Astrocyte (in vitro differentiated cells and primary cell): Measurements from ENCODE around the gene SEMA6C. TPM values are rescaled to one million over a fixed set of nuclear protein-coding genes. Genes with fewer than 3 reads are reported as not detected.
A peak's percentile ranks its signal among the peaks of the same experiment; 100 is the strongest.

Source experiments
- DNase-seq: peaks from one replicate; pipeline ENCODE4 v3.0.0-alpha.2; 2010; ENCODE audit warnings: low read depth
- FAIRE-seq: peaks from 2 replicates; lab custom pipeline; 2011; peaks lifted over from hg19 to GRCh38; lab: Jason Lieb, UNC
- H2AFZ ChIP-seq: 2 replicates; pipeline ENCODE4 v1.6.0; 2012; ENCODE audit warnings: low read depth, low read length, inconsistent platforms
- H3K27ac ChIP-seq: 2 replicates; pipeline ENCODE4 v1.5.1; 2011; ENCODE audit warnings: low read depth, low read length, inconsistent platforms
- H3K27me3 ChIP-seq: 2 replicates; pipeline ENCODE4 v1.6.0; 2011; ENCODE audit warnings: low read length, inconsistent platforms; ENCODE audit not compliant: insufficient read depth
- H3K36me3 ChIP-seq: 2 replicates; pipeline ENCODE4 v1.5.1; 2011; ENCODE audit warnings: low read length, inconsistent platforms; ENCODE audit not compliant: insufficient read depth
- H3K4me1 ChIP-seq: 2 replicates; pipeline ENCODE4 v1.5.1; 2011; ENCODE audit warnings: low read length, inconsistent platforms; ENCODE audit not compliant: insufficient read depth
- H3K4me2 ChIP-seq: 2 replicates; pipeline ENCODE4 v1.6.0; 2012; ENCODE audit warnings: low read length, inconsistent platforms
- H3K4me3 ChIP-seq: 2 replicates; pipeline ENCODE4 v1.5.1; 2011; ENCODE audit warnings: low read depth, mild to moderate bottlenecking, low read length, inconsistent platforms; ENCODE audit not compliant: insufficient read depth
- H3K79me2 ChIP-seq: 2 replicates; pipeline ENCODE4 v1.6.0; 2012; ENCODE audit warnings: mild to moderate bottlenecking, low read length, inconsistent platforms; ENCODE audit not compliant: insufficient read depth
- H3K9ac ChIP-seq: 2 replicates; pipeline ENCODE4 v1.6.0; 2012; ENCODE audit warnings: mild to moderate bottlenecking, low read length, inconsistent platforms
- H3K9me3 ChIP-seq: 2 replicates; pipeline ENCODE4 v1.5.1; 2012; ENCODE audit warnings: low read depth, mild to moderate bottlenecking, low read length, inconsistent platforms; ENCODE audit not compliant: insufficient read depth
- H4K20me1 ChIP-seq: 2 replicates; pipeline ENCODE4 v1.6.0; 2012; ENCODE audit warnings: low read length, inconsistent platforms; ENCODE audit not compliant: insufficient read depth
- H3K27ac Mint-ChIP-seq: one replicate; pipeline ENCODE4 v1.8.0; 2021; ENCODE audit warnings: mild to moderate bottlenecking, mixed read lengths; ENCODE audit not compliant: unreplicated experiment
- H3K27me3 Mint-ChIP-seq: one replicate; pipeline ENCODE4 v1.8.0; 2021; ENCODE audit warnings: low read depth, mixed read lengths; ENCODE audit not compliant: unreplicated experiment
- H3K36me3 Mint-ChIP-seq: one replicate; pipeline ENCODE4 v1.8.0; 2021; ENCODE audit warnings: low read depth, mixed read lengths; ENCODE audit not compliant: unreplicated experiment
- H3K4me1 Mint-ChIP-seq: one replicate; pipeline ENCODE4 v1.8.0; 2021; ENCODE audit warnings: low read depth, mixed read lengths; ENCODE audit not compliant: unreplicated experiment
- H3K4me3 Mint-ChIP-seq: one replicate; pipeline ENCODE4 v1.8.0; 2021; ENCODE audit warnings: mild to moderate bottlenecking, moderate library complexity, mixed read lengths; ENCODE audit not compliant: unreplicated experiment
- H3K9me3 Mint-ChIP-seq: one replicate; pipeline ENCODE4 v1.8.0; 2021; ENCODE audit warnings: mild to moderate bottlenecking, mixed read lengths; ENCODE audit not compliant: unreplicated experiment
- CTCF ChIP-seq: IDR thresholded peaks from 2 replicates; pipeline ENCODE4 v1.5.1; 2011; ENCODE audit warnings: low read depth, mild to moderate bottlenecking, inconsistent platforms, low read length, moderate library complexity; ENCODE audit not compliant: insufficient read depth
- EZH2 ChIP-seq: IDR thresholded peaks from 2 replicates; pipeline ENCODE4 v1.6.1; 2012; ENCODE audit warnings: mild to moderate bottlenecking, low read length, inconsistent platforms; ENCODE audit not compliant: insufficient read depth
- total RNA-seq: library from RNA; stranded (reverse); gene quantifications from 2 replicates; pipeline ENCODE4 v1.2.1, GENCODE V29; 2021

SEMA6C gene
- total RNA-seq, 1 donor from 2014 or later, result 7.4 TPM

- Histone ChIP-seq H3K9ac (no peak overlapping the region), H3K4me2 (peak overlapping the region; percentile 84), H3K27ac (no peak overlapping the region), H3K27me3 (peaks cover 2% of the 10 kb centered on the region), H2AFZ (no peak overlapping the region), H3K4me3 (no peak overlapping the region), H3K79me2 (no peaks in the 10 kb centered on the region), H3K36me3 (no peaks in the 10 kb centered on the region), H3K4me1 (peaks cover 14% of the 10 kb centered on the region), H4K20me1 (peaks cover 12% of the 10 kb centered on the region), H3K9me3 (no peaks in the 10 kb centered on the region)
- FAIRE-seq (no peak), DNase-seq (no peak)
- Mint-ChIP-seq H3K27me3 (peaks cover 23% of the 10 kb centered on the region), H3K4me1 (peaks cover 16% of the 10 kb centered on the region), H3K27ac (no peak overlapping the region), H3K9me3 (no peaks in the 10 kb centered on the region), H3K36me3 (peaks cover 7% of the 10 kb centered on the region), H3K4me3 (peak overlapping the region; percentile 40)
- TF ChIP-seq EZH2 (no peak), CTCF (no peak)
Measured at GRCh38 chr1:151144474-151145303, 1.7 kb downstream of the SEMA6C start.

GRCh38 chr1:151143986-151144385 is 2.4 kb downstream of the SEMA6C start:
- Mint-ChIP-seq H3K36me3 (peaks cover 8% of the 10 kb centered on the region), H3K9me3 (no peaks in the 10 kb centered on the region), H3K4me3 (peak overlapping the region; percentile 40), H3K27me3 (peaks cover 26% of the 10 kb centered on the region), H3K4me1 (peaks cover 16% of the 10 kb centered on the region), H3K27ac (no peak overlapping the region)
- DNase-seq, result no peak
- Histone ChIP-seq H3K9me3 (no peaks in the 10 kb centered on the region), H3K27me3 (peaks cover 2% of the 10 kb centered on the region), H3K36me3 (no peaks in the 10 kb centered on the region), H3K4me1 (peaks cover 14% of the 10 kb centered on the region), H2AFZ (no peak overlapping the region), H3K27ac (no peak overlapping the region), H3K4me3 (no peak overlapping the region), H3K4me2 (no peak overlapping the region), H3K79me2 (no peaks in the 10 kb centered on the region), H3K9ac (no peak overlapping the region), H4K20me1 (peaks cover 12% of the 10 kb centered on the region)
- TF ChIP-seq CTCF, result no peak
- TF ChIP-seq EZH2, result no peak
- FAIRE-seq, result no peak

DNA sequence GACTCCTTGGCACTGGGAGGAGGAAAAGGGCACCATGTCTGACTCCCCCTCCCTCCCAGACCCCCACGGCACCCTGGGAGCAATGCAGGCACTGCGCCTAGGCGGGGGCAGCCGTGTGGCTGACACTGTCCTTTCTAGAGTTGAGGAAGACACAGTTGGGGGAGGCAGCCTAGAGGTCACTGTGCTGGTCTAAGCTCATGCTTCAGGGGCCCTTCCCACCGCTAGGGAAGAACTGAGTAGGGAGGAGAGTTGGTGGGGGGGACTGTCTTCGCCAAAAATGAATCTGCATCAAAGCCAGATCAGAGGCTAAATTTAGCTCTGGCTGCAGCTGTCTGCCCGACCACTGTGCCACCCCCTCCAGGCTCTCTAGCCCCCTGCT is 3.4 kb downstream of the SEMA6C start:
- H3K36me3 ChIP-seq, result no peaks in the 10 kb centered on the region
- no peak overlapping the region for H3K4me3 ChIP-seq
- H3K79me2 ChIP-seq, result no peaks in the 10 kb centered on the region
- DNase-seq (no peak), FAIRE-seq (no peak)
- H3K4me2 ChIP-seq, result no peak overlapping the region
- H4K20me1 ChIP-seq, result peaks cover 12% of the 10 kb centered on the region
- peaks cover 16% of the 10 kb centered on the region for H3K4me1 Mint-ChIP-seq
- H3K36me3 Mint-ChIP-seq, result peaks cover 10% of the 10 kb centered on the region
- no peak overlapping the region for H3K27ac ChIP-seq
- H3K27ac Mint-ChIP-seq, result peak overlapping the region; percentile 12
- no peak overlapping the region for H3K9ac ChIP-seq
- no peaks in the 10 kb centered on the region for H3K9me3 ChIP-seq
- peaks cover 26% of the 10 kb centered on the region for H3K27me3 Mint-ChIP-seq
- H3K4me3 Mint-ChIP-seq, result no peak overlapping the region
- H3K9me3 Mint-ChIP-seq, result no peaks in the 10 kb centered on the region
- H3K27me3 ChIP-seq, result peaks cover 2% of the 10 kb centered on the region
- peaks cover 14% of the 10 kb centered on the region for H3K4me1 ChIP-seq
- H2AFZ ChIP-seq, result no peak overlapping the region
- no peak for TF ChIP-seq CTCF
- no peak for TF ChIP-seq EZH2
